KMS-11 (cell line): ENCODE measurements around the gene SLC2A4RG.

Source experiments
- H2AFZ ChIP-seq: fragments of 200-600 bp; sonication (generic); 2 replicates; pipeline ENCODE4 v1.6.1; 2016; ENCODE audit warnings: antibody characterized with exemption, mixed run types, low read depth
- H3K27ac ChIP-seq: fragments of 200-600 bp; sonication (generic); 2 replicates; pipeline ENCODE4 v1.6.1; 2016; ENCODE audit warnings: mild to moderate bottlenecking, mixed run types
- H3K27me3 ChIP-seq: fragments of 200-600 bp; sonication (generic); 2 replicates; pipeline ENCODE4 v1.6.1; 2017; ENCODE audit warnings: mild to moderate bottlenecking, low read depth, mixed run types, moderate library complexity; ENCODE audit not compliant: insufficient read depth
- H3K36me3 ChIP-seq: fragments of 200-600 bp; sonication (generic); 2 replicates; pipeline ENCODE4 v1.6.1; 2017; ENCODE audit warnings: mild to moderate bottlenecking, mixed run types; ENCODE audit not compliant: insufficient read depth
- H3K4me1 ChIP-seq: fragments of 200-600 bp; sonication (generic); 2 replicates; pipeline ENCODE4 v1.6.1; 2016; ENCODE audit warnings: mild to moderate bottlenecking, low read depth, mixed run types; ENCODE audit not compliant: poor library complexity, severe bottlenecking
- H3K4me2 ChIP-seq: fragments of 200-600 bp; sonication (generic); 2 replicates; pipeline ENCODE4 v1.7.0; 2016; ENCODE audit warnings: mild to moderate bottlenecking, mixed run types
- H3K4me3 ChIP-seq: fragments of 200-600 bp; sonication (generic); IDR thresholded peaks from 2 replicates; pipeline ENCODE4 v1.6.1; 2017; ENCODE audit warnings: low read depth, low read length, mixed read lengths; ENCODE audit not compliant: insufficient read depth
- H3K79me2 ChIP-seq: fragments of 200-600 bp; sonication (generic); 2 replicates; pipeline ENCODE4 v1.6.1; 2016; ENCODE audit warnings: low read depth, mixed run types; ENCODE audit not compliant: insufficient read depth
- H3K9ac ChIP-seq: fragments of 200-600 bp; sonication (generic); 2 replicates; pipeline ENCODE4 v1.6.1; 2016; ENCODE audit warnings: mild to moderate bottlenecking, mixed run types
- H4K20me1 ChIP-seq: fragments of 200-600 bp; sonication (generic); 2 replicates; pipeline ENCODE4 v1.6.1; 2016; ENCODE audit warnings: mild to moderate bottlenecking, mixed run types; ENCODE audit not compliant: insufficient read depth
- TF ChIP-seq, protein P1 (sequence below): fragments of 200-600 bp; sonication (generic); conservative IDR thresholded peaks from 2 replicates; pipeline ENCODE4 v1.6.1; 2017; ENCODE audit warnings: low read depth, mild to moderate bottlenecking, antibody characterized with exemption, low read length, moderate library complexity, mixed read lengths

SLC2A4RG gene

DNA sequence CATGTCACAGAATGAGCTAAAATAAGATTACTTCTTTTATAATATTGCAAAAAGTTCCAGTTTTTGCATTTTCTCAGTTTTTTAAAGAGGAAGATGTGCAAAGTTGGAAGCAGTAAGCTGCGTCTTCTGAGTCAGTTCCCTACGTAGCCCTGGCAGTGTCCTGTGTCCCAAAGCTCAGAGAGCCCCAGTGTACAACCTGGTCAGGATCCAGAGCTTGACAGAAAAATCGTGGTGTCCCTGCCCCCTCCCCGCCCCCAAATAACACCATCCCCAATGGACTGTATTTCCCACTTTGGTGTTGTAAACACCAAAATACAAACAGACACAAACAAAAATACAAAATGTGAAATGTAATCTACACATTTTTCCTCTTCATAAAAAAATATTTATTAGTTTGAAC lies 4.6 kb downstream of the SLC2A4RG start:
- H3K27ac ChIP-seq, result no peak overlapping the region
- H3K4me1 ChIP-seq, result peaks cover 6% of the 10 kb centered on the region
- TF ChIP-seq, protein P1, sequence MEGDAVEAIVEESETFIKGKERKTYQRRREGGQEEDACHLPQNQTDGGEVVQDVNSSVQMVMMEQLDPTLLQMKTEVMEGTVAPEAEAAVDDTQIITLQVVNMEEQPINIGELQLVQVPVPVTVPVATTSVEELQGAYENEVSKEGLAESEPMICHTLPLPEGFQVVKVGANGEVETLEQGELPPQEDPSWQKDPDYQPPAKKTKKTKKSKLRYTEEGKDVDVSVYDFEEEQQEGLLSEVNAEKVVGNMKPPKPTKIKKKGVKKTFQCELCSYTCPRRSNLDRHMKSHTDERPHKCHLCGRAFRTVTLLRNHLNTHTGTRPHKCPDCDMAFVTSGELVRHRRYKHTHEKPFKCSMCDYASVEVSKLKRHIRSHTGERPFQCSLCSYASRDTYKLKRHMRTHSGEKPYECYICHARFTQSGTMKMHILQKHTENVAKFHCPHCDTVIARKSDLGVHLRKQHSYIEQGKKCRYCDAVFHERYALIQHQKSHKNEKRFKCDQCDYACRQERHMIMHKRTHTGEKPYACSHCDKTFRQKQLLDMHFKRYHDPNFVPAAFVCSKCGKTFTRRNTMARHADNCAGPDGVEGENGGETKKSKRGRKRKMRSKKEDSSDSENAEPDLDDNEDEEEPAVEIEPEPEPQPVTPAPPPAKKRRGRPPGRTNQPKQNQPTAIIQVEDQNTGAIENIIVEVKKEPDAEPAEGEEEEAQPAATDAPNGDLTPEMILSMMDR, result no peak
- H3K4me2 ChIP-seq, result no peak overlapping the region
- no peaks in the 10 kb centered on the region for H3K36me3 ChIP-seq
- no peak overlapping the region for H3K4me3 ChIP-seq
- H3K9ac ChIP-seq, result no peak overlapping the region
- H4K20me1 ChIP-seq, result no peaks in the 10 kb centered on the region
- peaks cover 13% of the 10 kb centered on the region; the same call in 1 of the 2 replicates for H3K27me3 ChIP-seq
- no peak overlapping the region for H2AFZ ChIP-seq
- H3K79me2 ChIP-seq, result no peaks in the 10 kb centered on the region

DNA sequence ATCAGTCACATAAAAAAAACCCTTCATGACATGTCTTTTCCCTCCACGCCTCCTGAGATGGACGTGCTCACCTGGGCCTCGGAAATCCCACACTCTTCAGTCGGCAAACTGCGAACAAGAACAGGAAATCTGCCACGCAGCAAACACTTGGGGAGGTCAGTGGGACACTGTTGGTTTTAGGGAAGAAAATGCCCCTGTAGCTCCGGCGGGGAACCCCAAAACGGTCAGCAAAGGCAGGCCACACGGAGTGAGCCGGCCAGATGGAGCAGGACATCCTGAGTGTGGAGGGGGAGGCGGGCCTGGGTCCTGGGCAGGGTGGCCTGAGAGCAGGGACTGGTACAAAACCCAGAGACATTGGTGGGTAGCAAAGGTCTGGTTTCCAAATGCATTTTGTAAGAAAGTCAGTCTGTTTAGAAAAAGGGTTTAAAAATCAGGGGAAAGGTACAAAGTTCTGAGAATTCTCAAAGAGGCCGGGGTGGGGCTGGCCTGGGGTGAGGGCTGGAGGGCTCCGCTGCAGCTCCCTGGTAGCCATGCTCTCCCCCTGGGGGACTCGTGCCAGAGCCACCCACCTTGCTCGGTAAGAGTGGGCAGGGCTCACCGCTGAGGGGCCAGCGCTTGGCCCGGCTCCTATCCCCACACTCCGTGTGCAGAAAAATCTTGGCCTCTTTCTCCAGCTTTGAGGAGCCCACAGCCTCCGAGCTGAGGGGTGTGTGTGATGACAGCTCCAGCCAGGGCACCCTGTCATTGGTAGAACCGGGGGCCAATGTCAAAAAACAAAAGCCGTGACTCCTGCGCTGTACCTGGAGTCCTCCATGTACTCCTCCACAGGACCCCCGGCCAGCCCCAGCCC lies 5.2 kb downstream of the SLC2A4RG start:
- Histone ChIP-seq H3K27me3 (peaks cover 18% of the 10 kb centered on the region; the same call in 1 of the 2 replicates), H3K4me3 (no peak overlapping the region), H3K4me1 (peaks cover 5% of the 10 kb centered on the region)

DNA sequence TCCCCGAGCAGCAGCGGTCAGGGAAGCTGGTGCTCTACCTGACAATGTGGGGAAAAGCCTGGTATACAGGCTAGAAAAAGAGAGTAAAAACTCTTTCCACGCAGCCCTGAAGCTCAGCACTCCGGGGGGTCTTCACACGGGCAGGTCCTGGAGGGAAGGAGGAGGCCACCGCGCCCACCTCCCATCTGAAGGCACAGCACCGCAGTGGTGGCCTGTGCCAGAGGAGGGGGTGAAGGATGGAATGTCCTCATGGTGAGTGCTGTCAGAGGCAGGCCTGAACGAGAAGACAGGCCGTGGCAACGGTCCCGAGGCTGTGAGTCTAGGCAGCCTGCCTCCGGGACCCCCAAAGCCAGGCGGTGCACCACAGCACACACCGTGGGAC lies 5.8 kb downstream of the SLC2A4RG start:
- Histone ChIP-seq H3K27me3 (peaks cover 24% of the 10 kb centered on the region; the same call in 1 of the 2 replicates), H3K9ac (no peak overlapping the region), H3K36me3 (no peaks in the 10 kb centered on the region), H2AFZ (no peak overlapping the region), H3K4me3 (no peak overlapping the region), H3K79me2 (no peaks in the 10 kb centered on the region), H3K4me2 (no peak overlapping the region), H3K27ac (no peak overlapping the region), H3K4me1 (peaks cover 4% of the 10 kb centered on the region), H4K20me1 (no peaks in the 10 kb centered on the region)
- TF ChIP-seq, protein P1, result no peak

More for the DNA sequence above, 5.2 kb downstream of the SLC2A4RG start:
- no peak overlapping the region for H3K27ac ChIP-seq
- no peaks in the 10 kb centered on the region for H3K79me2 ChIP-seq
- no peaks in the 10 kb centered on the region for H4K20me1 ChIP-seq
- H3K36me3 ChIP-seq, result no peaks in the 10 kb centered on the region
- no peak overlapping the region for H3K9ac ChIP-seq
- H2AFZ ChIP-seq, result no peak overlapping the region
- TF ChIP-seq, protein P1, result no peak
- H3K4me2 ChIP-seq, result no peak overlapping the region

DNA sequence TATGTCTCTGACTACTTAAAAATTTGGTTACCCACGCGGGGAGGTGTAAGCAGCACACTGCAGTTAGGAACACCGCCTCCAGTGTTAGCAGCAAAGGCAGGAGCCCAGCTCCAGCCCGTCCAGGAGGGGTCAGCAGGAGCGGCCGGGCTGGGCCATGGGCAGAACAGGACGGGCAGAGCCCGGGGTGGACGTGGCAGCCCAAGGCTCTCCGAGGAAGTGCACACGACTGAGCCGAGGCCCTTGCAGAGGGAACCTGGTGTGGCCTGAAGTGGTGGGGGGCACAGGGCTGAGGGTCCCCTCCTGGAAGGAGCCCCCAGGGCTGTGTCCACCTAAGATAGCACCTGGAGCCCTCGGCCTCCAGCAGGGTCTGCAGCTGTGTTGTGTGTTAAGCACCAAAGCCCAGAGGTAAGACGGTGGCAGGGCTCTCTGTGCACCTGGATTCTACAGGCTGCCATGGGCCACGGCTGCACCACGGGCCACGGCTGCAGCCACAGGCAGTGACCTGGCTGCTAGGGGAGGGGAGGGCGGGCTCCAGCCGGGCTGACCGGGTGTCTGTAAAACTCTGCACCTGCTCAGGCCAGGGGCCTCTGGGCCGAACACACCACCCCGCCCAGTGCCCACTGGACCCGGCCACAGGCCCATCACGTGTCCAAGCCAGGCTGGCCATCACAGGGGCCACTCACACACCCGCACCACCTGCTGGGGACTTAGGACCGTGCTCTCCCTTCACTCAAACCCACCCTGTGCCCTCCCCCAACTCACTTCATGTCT lies 6.6 kb downstream of the SLC2A4RG start:
- Histone ChIP-seq H3K4me2 (no peak overlapping the region), H3K36me3 (no peaks in the 10 kb centered on the region), H3K4me3 (no peak overlapping the region), H3K27me3 (peaks cover 29% of the 10 kb centered on the region; the same call in 1 of the 2 replicates), H4K20me1 (no peaks in the 10 kb centered on the region), H3K79me2 (no peaks in the 10 kb centered on the region), H3K27ac (no peak overlapping the region), H3K4me1 (no peaks in the 10 kb centered on the region), H2AFZ (no peak overlapping the region), H3K9ac (no peak overlapping the region)
- TF ChIP-seq, protein P1, result no peak
